Measurements from ENCODE around the gene NUB1.
"Not testable (repeated sequence)": the region's sequence is repeated elsewhere in the genome, so short reads cannot be mapped to it uniquely, and the experiment has no call there.

Gene NUB1

GRCh38 chr7:151341357-151342101 is at the start of gene NUB1:
NUB1 (plus strand) TSS chr7:151341812; CDS start chr7:151345350, 3,538 bp downstream.
- peak; percentile 40 for DNase-seq (ENCODE audit: low read depth, low spot score)

GRCh38 chr7:151292850-151293249 is 48.8 kb upstream of the NUB1 start:
- no peak for DNase-seq (ENCODE audit: low read depth, low spot score)

- DNase-seq (ENCODE audit: low read depth, low spot score): no peak
Measured at GRCh38 chr7:151296202-151296992, 45.2 kb upstream of the NUB1 start.

- DNase-seq (ENCODE audit: low read depth, low spot score): no peak
Measured at GRCh38 chr7:151298765-151299164, 42.8 kb upstream of the NUB1 start.

- no peak for DNase-seq (ENCODE audit: low read depth, low spot score)
Measured at GRCh38 chr7:151299530-151299929, 42.1 kb upstream of the NUB1 start.

- no peak for DNase-seq (ENCODE audit: low read depth, low spot score)
Measured at GRCh38 chr7:151299940-151300645, 41.5 kb upstream of the NUB1 start.

- DNase-seq (ENCODE audit: low read depth, low spot score): no peak
Measured at GRCh38 chr7:151301471-151302462, 39.8 kb upstream of the NUB1 start.

- not testable (repeated sequence) for DNase-seq (ENCODE audit: low read depth, low spot score)
Measured at GRCh38 chr7:151304251-151304650, 37.4 kb upstream of the NUB1 start.

- DNase-seq (ENCODE audit: low read depth, low spot score): no peak
Measured at GRCh38 chr7:151304856-151305255, 36.8 kb upstream of the NUB1 start.

- DNase-seq (ENCODE audit: low read depth, low spot score): no peak
Measured at GRCh38 chr7:151306374-151306773, 35.2 kb upstream of the NUB1 start.

- DNase-seq (ENCODE audit: low read depth, low spot score): no peak
Measured at GRCh38 chr7:151306860-151307259, 34.8 kb upstream of the NUB1 start.

- no peak for DNase-seq (ENCODE audit: low read depth, low spot score)
Measured at GRCh38 chr7:151307536-151307935, 34.1 kb upstream of the NUB1 start.

GRCh38 chr7:151308256-151308655 is 33.4 kb upstream of the NUB1 start:
- DNase-seq (ENCODE audit: low read depth, low spot score): no peak

GRCh38 chr7:151308791-151309190 is 32.8 kb upstream of the NUB1 start:
- no peak for DNase-seq (ENCODE audit: low read depth, low spot score)

GRCh38 chr7:151309311-151309710 is 32.3 kb upstream of the NUB1 start:
- no peak for DNase-seq (ENCODE audit: low read depth, low spot score)

- DNase-seq (ENCODE audit: low read depth, low spot score): no peak
Measured at GRCh38 chr7:151310578-151310977, 31.0 kb upstream of the NUB1 start.

- DNase-seq (ENCODE audit: low read depth, low spot score): no peak
Measured at GRCh38 chr7:151311294-151311864, 30.2 kb upstream of the NUB1 start.

- DNase-seq (ENCODE audit: low read depth, low spot score): no peak
Measured at GRCh38 chr7:151312356-151312755, 29.3 kb upstream of the NUB1 start.

- DNase-seq (ENCODE audit: low read depth, low spot score): no peak
Measured at GRCh38 chr7:151312831-151313809, 28.5 kb upstream of the NUB1 start.

GRCh38 chr7:151313857-151314256 is 27.8 kb upstream of the NUB1 start:
- no peak for DNase-seq (ENCODE audit: low read depth, low spot score)

Measured in smooth muscle cell of the brain vasculature (primary cell).